ENCODE data around the gene SRL. TPM values are rescaled to one million over a fixed set of nuclear protein-coding genes. Genes with fewer than 3 reads are reported as not detected.
"Not testable (repeated sequence)": the region's sequence is repeated elsewhere in the genome, so short reads cannot be mapped to it uniquely, and the experiment has no call there.

SRL gene
- total and polyA plus RNA-seq, 7 donors = 0.33 to 1.2 (median 0.60) TPM

DNA sequence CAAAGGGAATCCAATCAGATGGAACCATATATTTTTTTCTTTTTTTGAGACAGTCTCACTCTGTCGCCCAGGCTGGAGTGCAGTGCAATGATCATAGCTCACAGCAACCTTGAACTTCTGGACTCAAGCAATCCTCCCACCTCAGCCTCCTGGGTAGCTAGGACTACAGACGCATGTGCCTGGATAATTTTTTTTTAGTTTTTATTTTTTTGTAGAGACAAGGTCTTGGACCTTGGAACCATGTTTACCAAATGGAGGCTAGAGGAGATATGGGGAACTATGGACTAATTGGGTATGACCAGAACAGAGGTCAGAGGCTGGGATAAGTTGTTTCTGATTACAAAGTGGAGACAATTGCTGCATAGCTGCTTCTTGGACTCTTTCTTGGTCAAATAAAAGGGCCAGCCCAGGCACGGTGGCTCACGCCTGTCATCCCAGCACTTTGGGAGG lies 84.5 kb downstream of the SRL start:
- no peak for DNase-seq

DNA sequence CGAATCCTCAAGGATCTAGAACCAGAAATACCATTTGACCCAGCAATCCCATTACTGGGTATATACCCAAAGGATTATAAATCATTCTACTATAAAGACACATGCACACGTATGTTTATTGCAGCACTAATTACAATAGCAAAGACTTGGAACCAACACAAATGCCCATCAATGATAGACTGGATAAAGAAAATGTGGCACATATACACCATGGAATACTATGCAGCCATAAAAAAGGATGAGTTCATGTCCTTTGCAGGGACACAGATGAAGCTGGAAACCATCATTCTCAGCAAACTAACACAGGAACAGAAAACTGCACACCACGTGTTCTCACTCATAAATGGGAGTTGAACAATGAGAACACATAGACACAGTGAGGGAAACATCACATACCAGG lies 85.4 kb downstream of the SRL start:
- intact Hi-C loops (cut with DNase I); H3K27me3 ChIP-seq; H3K9me3 ChIP-seq; DNase-seq; H3K27ac ChIP-seq; H3K4me3 ChIP-seq; H3K36me3 ChIP-seq; H3K4me1 ChIP-seq: not testable (repeated sequence)
- WGBS, 2 donors = 71 to 86% methylated on average over 3 of the region's 3 CpGs

More for the DNA sequence above, 84.5 kb downstream of the SRL start:
- Histone ChIP-seq H3K9me3 (no peaks in the 10 kb centered on the region), H3K27ac (no peak overlapping the region), H3K27me3 (no peaks in the 10 kb centered on the region), H3K4me3 (no peak overlapping the region), H3K4me1 (no peaks in the 10 kb centered on the region), H3K36me3 (no peaks in the 10 kb centered on the region)
- intact Hi-C loops (cut with DNase I) = no loop called here
- TF ChIP-seq POLR2A (IDR thresholded peaks at IDR 0.05) = no peak
- no peak for TF ChIP-seq EP300 (IDR thresholded peaks at IDR 0.05)
- TF ChIP-seq, protein P1, sequence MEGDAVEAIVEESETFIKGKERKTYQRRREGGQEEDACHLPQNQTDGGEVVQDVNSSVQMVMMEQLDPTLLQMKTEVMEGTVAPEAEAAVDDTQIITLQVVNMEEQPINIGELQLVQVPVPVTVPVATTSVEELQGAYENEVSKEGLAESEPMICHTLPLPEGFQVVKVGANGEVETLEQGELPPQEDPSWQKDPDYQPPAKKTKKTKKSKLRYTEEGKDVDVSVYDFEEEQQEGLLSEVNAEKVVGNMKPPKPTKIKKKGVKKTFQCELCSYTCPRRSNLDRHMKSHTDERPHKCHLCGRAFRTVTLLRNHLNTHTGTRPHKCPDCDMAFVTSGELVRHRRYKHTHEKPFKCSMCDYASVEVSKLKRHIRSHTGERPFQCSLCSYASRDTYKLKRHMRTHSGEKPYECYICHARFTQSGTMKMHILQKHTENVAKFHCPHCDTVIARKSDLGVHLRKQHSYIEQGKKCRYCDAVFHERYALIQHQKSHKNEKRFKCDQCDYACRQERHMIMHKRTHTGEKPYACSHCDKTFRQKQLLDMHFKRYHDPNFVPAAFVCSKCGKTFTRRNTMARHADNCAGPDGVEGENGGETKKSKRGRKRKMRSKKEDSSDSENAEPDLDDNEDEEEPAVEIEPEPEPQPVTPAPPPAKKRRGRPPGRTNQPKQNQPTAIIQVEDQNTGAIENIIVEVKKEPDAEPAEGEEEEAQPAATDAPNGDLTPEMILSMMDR (IDR thresholded peaks at IDR 0.05) = no peak
- no peak for TF ChIP-seq POLR2AphosphoS5 (IDR thresholded peaks at IDR 0.05)
- 44 to 76% methylated on average over 4 of the region's 4 CpGs for WGBS, 2 donors

DNA sequence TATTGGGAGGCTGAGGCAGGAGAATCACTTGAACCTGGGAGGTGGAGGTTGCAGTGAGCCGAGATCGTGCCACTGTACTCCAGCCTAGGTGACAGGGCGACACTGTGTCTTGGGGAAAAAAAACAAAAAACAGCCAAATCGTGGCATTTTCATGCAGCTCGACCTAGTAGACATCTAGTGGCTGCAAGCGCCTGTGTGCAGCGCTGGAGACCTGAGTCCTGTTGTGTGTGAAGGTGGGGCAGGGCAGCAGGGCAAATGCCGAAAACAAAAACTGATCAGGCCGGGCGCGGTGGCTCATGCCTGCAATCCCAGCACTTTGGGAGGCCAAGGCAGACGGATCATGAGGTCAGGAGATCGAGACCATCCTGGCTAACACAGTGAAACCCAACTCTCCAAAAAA lies 88.5 kb downstream of the SRL start:
- H3K9me3 ChIP-seq; DNase-seq; H3K36me3 ChIP-seq; H3K4me3 ChIP-seq; intact Hi-C loops (cut with DNase I); H3K4me1 ChIP-seq; H3K27ac ChIP-seq; H3K27me3 ChIP-seq: not testable (repeated sequence)
- WGBS, 2 donors = 91 to 93% methylated on average over 13 of the region's 13 CpGs

DNA sequence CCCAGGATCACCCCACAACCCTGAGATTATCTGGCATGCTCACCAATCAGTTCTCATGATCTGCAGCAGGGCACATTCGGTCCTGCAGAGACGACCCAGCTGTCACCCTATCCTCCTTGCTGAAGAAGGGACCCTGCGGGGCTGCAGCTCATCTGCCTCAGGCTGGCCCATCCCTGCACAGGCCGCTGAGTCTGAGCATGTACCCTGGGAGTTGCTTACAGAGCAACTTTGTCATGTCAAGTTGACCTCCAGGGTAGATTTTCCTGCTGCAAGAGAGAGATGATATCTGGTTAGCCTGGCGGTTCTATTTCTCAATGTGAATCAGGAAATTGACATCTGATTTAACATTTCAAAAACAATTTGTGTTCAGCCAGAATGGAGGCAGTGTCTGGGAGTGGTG lies 89.6 kb downstream of the SRL start:
- Histone ChIP-seq H3K27me3 (no peaks in the 10 kb centered on the region), H3K27ac (no peak overlapping the region), H3K4me3 (no peak overlapping the region), H3K9me3 (peaks cover 0 to 2% (median 0%) of the 10 kb centered on the region in 4 donors), H3K4me1 (no peaks in the 10 kb centered on the region), H3K36me3 (no peaks in the 10 kb centered on the region)
- no peak for TF ChIP-seq POLR2AphosphoS5 (IDR thresholded peaks at IDR 0.05)
- TF ChIP-seq POLR2A (IDR thresholded peaks at IDR 0.05) = no peak
- TF ChIP-seq, protein P1 (IDR thresholded peaks at IDR 0.05) = no peak
- TF ChIP-seq EP300 (IDR thresholded peaks at IDR 0.05) = no peak
- DNase-seq = no peak
- intact Hi-C loops (cut with DNase I) = no loop called here
- WGBS, 2 donors = 80 to 90% methylated on average over 5 of the region's 5 CpGs

DNA sequence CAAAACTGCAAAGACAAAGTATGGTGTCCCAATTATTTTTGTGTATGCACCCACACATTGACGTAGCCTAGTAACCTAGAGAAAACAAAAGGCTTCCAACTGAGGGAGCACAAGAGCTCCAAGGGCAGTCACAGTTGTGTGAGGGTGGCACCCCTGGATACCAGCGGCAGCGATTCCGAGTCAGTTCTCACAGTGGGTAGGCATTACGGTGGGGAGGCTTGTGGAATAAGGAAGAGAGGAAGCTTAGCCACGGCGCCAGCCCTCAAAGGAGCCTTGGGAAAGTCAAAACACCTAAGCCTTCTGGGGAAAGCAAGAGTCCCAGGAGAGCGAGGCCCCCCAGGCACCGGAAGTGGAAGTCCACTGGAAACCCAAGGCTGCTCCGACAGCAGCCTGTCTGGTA lies 94.6 kb downstream of the SRL start:
- no peak for DNase-seq
- peaks cover 0 to 2% (median 0%) of the 10 kb centered on the region in 4 donors for H3K9me3 ChIP-seq
- no peaks in the 10 kb centered on the region for H3K4me1 ChIP-seq
- no peaks in the 10 kb centered on the region for H3K36me3 ChIP-seq
- H3K27me3 ChIP-seq = no peaks in the 10 kb centered on the region
- TF ChIP-seq POLR2A (IDR thresholded peaks at IDR 0.05) (no peak), EP300 (IDR thresholded peaks at IDR 0.05) (no peak), POLR2AphosphoS5 (IDR thresholded peaks at IDR 0.05) (no peak)
- TF ChIP-seq, protein P1 (IDR thresholded peaks at IDR 0.05) = no peak
- intact Hi-C loops (cut with DNase I) = no loop called here
- H3K27ac ChIP-seq = no peak overlapping the region
- no peak overlapping the region for H3K4me3 ChIP-seq
- WGBS, 2 donors = 94 to 97% methylated on average over 10 of the region's 10 CpGs

DNA sequence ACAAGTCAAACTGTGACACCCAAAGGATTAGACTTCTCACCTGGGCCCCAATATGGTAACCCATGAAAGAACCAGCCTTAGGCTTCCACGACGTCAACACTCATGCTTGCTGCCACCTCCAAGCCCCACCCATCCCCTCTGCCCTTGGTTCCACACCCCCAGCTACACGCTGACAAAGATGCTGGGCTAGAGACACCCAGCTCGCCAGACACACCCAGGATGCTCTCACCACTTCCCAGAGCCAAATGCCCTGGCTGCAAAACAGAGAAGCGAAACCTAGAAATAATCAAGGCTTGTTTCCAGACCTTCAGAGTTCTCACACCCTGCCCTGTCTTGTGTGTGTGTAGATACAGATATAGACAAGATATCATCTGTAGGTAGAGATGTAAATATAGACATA lies 99.6 kb downstream of the SRL start:
- WGBS, 2 donors = 70 to 84% methylated on average over 5 of the region's 5 CpGs
- Histone ChIP-seq H3K27me3 (no peaks in the 10 kb centered on the region), H3K27ac (no peak overlapping the region), H3K36me3 (no peaks in the 10 kb centered on the region), H3K4me3 (no peak overlapping the region), H3K9me3 (no peaks in the 10 kb centered on the region), H3K4me1 (no peaks in the 10 kb centered on the region)
- intact Hi-C loops (cut with DNase I) = no loop called here
- TF ChIP-seq POLR2AphosphoS5 (IDR thresholded peaks at IDR 0.05) (no peak), POLR2A (IDR thresholded peaks at IDR 0.05) (no peak), EP300 (IDR thresholded peaks at IDR 0.05) (no peak)
- TF ChIP-seq, protein P1 (IDR thresholded peaks at IDR 0.05) = no peak
- DNase-seq = no peak

Data from sigmoid colon (tissue), 7 donors.